ENCODE results near the gene WDR33. TPM values are rescaled to one million over a fixed set of nuclear protein-coding genes. Genes with fewer than 3 reads are reported as not detected.
A peak's percentile ranks its signal among the peaks of the same experiment; 100 is the strongest.

WDR33 gene
- total RNA-seq, 1 donor from 2014 or later: 53.9 TPM

- no peaks in the 10 kb centered on the region for H3K36me3 ChIP-seq
- H3K27ac ChIP-seq: peak overlapping the region; percentile 73
Observed at GRCh38 chr2:127656569-127657231, 154.3 kb downstream of the WDR33 start.

DNA sequence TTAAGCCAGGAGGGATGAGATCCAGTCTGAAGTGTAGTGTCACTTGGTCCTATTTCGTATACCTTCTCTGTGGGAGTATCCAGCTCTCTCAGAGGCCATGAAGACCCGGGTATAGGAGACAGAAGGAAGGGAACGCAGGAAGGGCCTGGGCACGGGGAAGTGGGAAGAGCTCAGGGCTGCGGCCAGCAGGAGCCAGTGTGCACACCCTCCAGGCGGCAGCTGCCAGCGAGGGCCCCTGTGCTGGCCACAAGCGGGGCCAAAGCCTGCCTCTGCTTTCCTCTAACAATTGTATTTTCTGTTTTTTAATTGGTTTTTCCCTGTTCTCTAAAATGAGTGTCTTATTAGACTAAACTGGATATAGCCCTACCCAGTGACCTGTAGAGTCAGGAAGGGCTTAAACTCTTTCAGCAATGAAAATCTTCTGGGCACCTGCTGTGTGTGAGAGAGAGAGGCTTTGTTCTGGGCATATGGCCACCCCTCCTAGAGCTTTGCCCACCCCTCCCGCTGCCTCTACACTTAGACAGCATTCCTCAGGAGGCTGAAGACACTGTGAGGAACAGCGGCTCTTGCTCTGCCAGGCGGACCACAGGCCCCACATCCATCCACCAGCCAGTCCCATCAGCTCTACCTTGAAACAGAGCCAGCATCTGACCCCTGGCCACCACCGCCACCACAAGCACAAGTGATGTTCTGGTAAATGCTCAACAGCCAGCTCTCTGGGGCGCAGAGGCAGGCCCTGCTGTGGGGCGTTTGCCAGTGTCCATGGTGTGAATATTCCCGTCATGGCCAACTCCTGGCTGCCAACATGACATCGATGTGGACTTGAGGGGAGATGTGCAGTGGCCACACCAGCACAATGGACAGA, 155.5 kb downstream of the WDR33 start:
- Histone ChIP-seq H3K36me3 (no peaks in the 10 kb centered on the region), H3K4me3 (no peak overlapping the region), H3K27ac (peak overlapping the region; percentile 65), H3K9me3 (no peaks in the 10 kb centered on the region), H3K4me1 (peaks cover 5% of the 10 kb centered on the region), H3K27me3 (no peaks in the 10 kb centered on the region)
- ATAC-seq (no peak), DNase-seq (no peak)
- intact Hi-C loops (cut with DNase I): no loop called here
- TF ChIP-seq, protein P1, sequence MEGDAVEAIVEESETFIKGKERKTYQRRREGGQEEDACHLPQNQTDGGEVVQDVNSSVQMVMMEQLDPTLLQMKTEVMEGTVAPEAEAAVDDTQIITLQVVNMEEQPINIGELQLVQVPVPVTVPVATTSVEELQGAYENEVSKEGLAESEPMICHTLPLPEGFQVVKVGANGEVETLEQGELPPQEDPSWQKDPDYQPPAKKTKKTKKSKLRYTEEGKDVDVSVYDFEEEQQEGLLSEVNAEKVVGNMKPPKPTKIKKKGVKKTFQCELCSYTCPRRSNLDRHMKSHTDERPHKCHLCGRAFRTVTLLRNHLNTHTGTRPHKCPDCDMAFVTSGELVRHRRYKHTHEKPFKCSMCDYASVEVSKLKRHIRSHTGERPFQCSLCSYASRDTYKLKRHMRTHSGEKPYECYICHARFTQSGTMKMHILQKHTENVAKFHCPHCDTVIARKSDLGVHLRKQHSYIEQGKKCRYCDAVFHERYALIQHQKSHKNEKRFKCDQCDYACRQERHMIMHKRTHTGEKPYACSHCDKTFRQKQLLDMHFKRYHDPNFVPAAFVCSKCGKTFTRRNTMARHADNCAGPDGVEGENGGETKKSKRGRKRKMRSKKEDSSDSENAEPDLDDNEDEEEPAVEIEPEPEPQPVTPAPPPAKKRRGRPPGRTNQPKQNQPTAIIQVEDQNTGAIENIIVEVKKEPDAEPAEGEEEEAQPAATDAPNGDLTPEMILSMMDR (IDR thresholded peaks at IDR 0.05): no peak

More at GRCh38 chr2:127656569-127657231, 154.3 kb downstream of the WDR33 start:
- intact Hi-C loops (cut with DNase I): no loop called here
- H3K27me3 ChIP-seq: no peaks in the 10 kb centered on the region
- peaks cover 6% of the 10 kb centered on the region for H3K4me1 ChIP-seq
- DNase-seq (no peak), ATAC-seq (no peak)
- H3K4me3 ChIP-seq: no peak overlapping the region
- H3K9me3 ChIP-seq: no peaks in the 10 kb centered on the region
- TF ChIP-seq, protein P1 (IDR thresholded peaks at IDR 0.05): no peak

DNA sequence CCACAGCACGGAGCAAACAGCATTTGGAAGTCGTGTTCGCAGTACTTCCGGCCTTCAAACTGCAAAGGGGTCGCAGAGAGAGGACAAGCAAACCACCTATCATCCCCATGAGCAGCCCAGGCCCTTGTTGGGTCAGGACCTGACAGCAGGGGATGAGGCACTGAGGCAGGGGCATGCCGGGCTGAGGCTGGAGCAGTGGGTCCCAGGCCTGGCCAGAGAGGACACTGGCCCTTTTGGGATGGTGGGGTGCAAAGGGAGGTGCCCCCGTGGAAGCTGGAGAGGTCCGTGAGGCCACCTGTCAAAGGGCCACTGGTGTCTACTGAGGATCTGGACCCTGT, 156.2 kb downstream of the WDR33 start:
- no peak for ATAC-seq

GRCh38 chr2:127654084-127654837, 156.7 kb downstream of the WDR33 start:
- intact Hi-C loops (cut with DNase I): no loop called here
- no peak for DNase-seq
- H3K4me1 ChIP-seq: peaks cover 9% of the 10 kb centered on the region
- no peaks in the 10 kb centered on the region for H3K27me3 ChIP-seq
- TF ChIP-seq, protein P1 (IDR thresholded peaks at IDR 0.05): no peak
- ATAC-seq: no peak
- H3K4me3 ChIP-seq: no peak overlapping the region
- H3K9me3 ChIP-seq: no peaks in the 10 kb centered on the region
- no peaks in the 10 kb centered on the region for H3K36me3 ChIP-seq
- H3K27ac ChIP-seq: no peak overlapping the region

More for the DNA sequence above, 156.2 kb downstream of the WDR33 start:
- Histone ChIP-seq H3K4me1 (peaks cover 5% of the 10 kb centered on the region), H3K9me3 (no peaks in the 10 kb centered on the region), H3K27ac (no peak overlapping the region), H3K27me3 (no peaks in the 10 kb centered on the region), H3K4me3 (no peak overlapping the region), H3K36me3 (no peaks in the 10 kb centered on the region)
- DNase-seq: no peak
- intact Hi-C loops (cut with DNase I): no loop called here
- TF ChIP-seq, protein P1 (IDR thresholded peaks at IDR 0.05): no peak

GRCh38 chr2:127653421-127654083, 157.4 kb downstream of the WDR33 start:
- Histone ChIP-seq H3K36me3 (no peaks in the 10 kb centered on the region), H3K4me1 (peaks cover 11% of the 10 kb centered on the region), H3K9me3 (no peaks in the 10 kb centered on the region), H3K27ac (peak overlapping the region; percentile 4), H3K27me3 (no peaks in the 10 kb centered on the region), H3K4me3 (no peak overlapping the region)
- DNase-seq (no peak), ATAC-seq (no peak)
- intact Hi-C loops (cut with DNase I): no loop called here
- TF ChIP-seq, protein P1 (IDR thresholded peaks at IDR 0.05): no peak

All from upper lobe of right lung (tissue), 1 donor.